Measurements from ENCODE around the gene TCF7L1.

Gene TCF7L1

DNA sequence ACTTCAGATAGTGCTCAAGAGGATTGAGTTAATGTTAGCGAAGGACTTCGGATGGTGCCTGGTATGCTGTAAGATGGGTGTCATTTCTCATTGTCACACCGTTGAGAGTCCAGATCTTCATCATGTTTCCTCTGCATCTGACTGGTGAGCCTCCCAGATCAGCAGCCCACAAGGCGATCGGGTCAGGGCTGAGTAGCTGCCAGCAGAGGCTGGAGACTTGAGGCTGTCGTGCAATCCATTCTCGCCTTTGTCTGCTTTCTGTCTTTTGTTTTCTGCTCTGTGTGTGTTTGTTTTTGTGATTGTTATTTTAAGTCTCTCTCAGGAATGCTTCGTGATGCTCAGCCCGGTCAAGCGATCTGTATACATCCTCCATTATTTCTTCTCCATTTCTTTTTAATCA lies 98.8 kb downstream of the TCF7L1 start:
- DNase-seq = no peak

DNA sequence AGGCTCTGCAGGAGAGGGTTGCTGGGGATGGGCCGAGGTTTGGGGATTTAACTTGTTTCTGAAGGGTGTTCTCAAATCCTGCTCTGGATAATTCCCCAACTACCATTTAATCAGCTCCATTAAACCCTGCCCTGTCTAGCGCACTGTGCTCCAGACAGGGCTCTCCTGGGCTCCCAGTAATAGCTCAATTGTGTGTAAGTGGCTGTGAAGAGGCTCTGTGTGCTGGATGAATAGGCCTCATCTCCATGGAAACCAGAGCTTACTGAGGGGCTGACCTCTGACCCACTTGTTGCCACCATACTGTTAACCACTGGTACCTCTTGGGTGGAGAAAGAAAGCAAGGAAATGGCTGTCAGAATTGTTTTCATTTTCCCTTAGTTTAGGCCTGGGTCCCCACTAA lies 101.7 kb downstream of the TCF7L1 start:
- DNase-seq = no peak

DNA sequence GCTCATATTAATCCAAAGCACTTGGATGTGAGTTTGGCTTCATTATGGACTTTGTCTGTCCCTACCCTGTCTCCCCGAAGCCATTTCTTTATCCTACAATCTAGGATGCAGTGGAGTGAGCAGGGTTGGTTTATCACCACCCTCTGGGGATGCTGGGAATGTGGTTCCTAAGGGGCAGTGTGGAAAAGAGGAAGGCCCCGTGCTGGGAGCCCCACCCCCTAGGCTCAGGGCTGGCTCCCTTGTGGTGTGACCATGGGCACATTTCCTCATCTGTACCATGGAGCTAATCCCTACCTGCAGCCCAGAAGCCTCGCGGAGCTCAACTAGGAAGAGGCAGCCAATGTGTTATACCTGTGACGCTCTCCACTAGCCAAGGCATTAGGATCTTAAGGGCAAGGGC lies 102.1 kb downstream of the TCF7L1 start:
- DNase-seq = no peak

DNA sequence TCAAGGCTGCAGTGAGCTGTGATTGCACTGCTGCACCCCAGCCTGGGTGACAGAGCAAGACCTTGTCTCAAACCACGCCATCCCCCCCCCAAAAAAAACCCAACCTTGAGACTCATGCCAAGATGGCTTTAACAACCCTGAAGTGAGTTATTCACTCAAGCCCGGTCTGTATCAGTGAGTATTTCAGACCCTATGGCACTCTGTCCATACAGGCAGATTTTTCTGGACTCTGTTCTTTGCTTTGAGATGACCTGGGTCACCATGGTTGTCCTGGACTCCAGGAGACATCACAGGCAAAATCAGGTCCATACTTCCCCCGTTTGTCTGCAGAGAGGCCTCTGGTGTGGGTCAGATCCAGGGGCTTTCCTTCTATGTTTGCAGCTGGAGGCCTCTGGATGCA lies 102.9 kb downstream of the TCF7L1 start:
- no peak for DNase-seq

DNA sequence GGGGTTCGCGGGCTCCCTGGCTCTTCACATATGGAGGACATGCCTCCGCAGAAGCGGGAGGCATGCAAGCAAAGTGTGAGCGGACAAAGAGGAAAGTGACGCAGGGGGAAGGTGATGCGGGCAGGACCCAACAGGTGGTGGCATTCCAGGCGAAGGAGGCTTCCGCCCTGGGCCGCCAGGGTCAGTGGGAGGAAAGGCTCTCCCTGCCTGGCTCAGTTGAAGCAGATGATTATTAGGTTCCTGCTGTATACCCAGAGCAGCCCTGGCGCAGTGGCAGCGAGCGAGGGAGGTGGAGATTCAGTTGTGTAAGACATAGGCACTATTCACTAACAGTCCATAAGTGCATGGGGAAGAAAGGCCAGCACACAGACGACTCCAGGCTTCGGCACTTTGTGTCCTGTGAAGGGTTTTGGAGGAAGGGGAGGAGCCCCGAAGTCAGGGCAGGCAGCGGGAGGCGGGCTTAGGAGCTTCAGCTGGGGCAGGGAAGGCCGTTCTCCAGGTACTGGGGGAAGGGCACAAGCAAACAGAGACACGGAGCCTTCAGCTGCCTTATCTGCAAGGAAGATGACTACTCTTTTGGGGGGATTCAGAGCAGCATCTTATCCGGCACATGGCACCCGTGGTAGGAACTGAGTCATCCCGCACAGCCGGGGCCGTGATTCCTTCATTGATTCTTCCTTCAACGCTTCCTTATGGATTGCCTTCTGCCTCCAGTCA lies 104.8 kb downstream of the TCF7L1 start:
- DNase-seq = no peak

DNA sequence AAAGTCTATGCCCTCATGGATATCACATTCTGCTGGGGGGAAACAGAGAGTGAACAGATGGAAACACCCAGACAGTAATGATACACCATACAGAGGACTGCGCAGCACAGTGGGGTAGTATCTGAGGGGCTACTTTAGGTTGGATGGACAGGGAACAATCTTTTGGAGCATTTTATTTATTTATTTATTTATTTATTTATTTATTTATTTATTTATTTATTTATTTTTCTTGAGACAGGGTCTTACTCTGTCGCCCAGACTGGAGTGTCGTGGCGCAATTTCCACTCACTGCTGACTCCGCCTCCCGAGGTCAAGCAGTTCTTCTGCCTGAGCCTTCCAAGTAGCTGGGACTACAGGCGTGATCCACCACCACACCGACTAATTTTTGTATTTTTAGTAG lies 105.4 kb downstream of the TCF7L1 start:
- no peak for DNase-seq

DNA sequence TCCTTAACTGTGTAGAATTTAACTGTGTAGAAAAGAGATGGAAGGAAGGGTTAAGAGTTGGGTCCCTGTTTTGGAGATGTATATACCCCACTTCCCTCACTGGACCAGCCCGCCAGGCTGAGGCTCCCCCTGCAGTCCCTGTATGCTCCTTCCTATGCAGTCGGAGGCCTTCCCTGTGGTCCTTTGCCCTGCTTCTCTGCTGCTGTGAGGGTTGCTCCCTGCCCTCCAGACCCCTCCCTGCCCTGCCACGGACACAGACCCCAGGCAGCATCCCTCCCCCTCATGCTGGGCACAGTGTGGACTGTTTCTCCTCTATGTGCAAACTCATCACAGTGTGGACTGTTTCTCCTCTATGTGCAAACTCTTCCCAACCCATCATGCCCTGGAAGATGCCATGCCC lies 105.9 kb downstream of the TCF7L1 start:
- DNase-seq = no peak

DNA sequence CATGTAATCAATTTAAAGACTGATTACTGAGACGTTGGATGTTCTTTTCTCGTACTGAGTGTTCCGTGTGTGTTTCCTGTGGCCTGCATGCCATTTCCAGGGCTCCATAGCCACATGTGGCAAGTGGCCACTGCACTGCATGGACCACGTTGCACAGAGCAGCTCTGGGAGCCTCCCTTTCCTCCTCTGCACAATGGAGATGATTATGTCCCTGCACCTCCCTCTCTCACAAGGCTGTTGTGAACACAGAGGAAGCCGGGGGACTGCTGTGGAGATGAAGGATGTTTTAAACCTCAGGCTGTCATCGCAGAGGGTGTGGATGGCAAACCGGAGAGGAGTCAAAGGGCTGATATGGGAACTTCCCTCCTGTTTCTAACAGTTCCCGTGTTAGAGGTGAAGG lies 106.9 kb downstream of the TCF7L1 start:
- DNase-seq = no peak

DNA sequence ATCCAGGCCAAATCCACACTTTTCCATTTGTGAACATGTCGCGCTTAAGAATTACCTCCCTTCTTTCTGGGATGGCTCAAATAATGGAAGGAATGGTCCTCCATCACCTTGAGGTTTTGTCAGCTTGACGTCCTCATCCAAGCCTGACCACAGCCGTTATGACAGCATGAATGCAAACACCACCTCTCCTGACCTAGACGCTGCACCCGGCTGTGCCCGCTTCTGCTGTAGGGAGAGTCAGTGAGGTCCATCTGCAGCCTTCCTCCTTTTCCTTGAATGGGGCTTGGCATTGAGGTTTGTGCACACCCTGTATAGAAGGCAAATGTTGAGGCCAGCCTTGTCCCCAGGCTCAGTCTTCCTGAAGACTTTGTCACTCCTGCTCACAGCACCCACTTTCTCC lies 109.1 kb downstream of the TCF7L1 start:
- DNase-seq = no peak

DNA sequence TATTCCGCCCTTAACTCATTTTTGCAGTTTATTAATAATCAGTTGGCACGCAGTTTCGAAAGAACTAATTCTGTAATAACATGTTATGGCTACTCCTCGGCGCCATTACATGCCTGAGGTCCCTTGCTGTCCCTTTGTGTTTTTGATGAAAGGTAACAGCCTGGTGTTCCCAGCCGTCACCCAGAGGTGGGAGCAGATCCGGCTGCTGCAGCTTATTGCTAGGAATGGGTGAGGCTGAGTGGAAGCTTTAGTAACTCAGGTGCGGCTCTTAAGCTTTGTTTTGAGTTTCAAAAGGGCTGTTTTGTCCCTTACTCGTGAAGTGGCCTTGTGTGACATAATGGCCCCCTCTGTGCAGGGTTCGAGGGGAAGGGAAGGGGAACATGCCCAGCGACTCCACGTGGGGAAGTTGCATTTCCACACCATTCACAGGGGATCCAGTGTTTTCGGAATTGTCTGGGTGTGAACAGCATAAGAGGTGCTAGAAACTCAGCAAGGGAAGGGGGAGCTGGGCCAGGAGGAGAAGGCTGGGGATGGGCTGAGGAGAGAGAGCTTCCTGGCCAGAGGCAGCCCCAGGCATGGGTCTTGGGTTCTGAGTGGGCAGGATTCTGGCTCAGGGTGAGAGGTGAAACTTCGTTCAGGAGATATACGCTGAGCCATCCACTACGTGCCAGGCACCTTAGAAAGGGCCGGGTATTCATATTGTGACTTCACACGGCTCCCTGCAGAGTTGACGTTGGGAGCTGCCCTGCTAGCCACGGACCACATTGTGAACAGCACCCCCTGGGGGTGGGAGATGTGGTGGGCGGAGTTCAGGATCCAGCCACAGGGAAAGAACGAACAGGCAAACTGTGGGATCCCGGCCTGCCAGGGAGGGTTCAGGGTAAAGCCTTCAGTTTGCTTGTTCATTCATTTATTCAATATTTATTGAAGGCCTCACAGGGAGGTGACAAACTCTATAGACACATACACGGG lies 110.2 kb downstream of the TCF7L1 start:
- DNase-seq = peak in 1 of 2 donors; percentile 15

DNA sequence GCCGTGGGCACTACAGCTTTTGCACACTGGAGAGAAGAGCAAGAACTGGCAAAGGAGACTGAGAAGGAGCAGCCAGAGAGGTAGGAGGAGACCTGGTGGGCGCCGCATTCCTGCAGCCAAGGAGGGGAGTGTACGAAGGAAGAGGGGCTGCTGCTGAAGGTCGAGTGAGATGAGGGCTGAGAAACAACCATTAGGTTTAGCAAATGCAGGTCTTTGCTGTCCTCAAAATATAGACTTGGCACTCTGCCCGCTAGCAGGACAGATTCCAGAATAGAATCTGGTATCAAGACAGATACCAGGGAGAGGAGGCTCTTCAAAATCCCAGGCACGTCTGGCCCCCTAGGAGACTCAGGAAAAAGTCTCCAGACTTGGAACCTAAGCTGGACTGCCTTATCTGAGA lies 111.6 kb downstream of the TCF7L1 start:
- no peak for DNase-seq

DNA sequence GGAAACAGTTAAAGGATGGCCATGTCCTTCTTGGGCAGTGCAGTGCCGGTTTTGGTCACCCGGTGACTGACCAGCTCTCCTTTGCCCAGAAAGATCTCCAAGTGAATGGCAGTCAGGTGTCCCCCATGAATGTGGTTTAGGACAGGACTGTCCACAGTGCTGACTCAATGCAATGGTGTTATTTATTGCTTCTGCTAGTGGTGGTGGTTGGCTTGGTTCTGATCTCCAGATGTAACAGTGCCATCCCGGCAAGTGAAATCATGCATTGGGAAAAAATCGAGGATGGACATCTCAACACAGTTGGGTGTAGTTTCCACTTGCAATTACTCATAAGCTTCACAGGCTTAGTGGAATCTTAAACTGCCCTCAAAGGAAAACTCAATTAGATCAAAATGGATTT lies 112.7 kb downstream of the TCF7L1 start:
- no peak for DNase-seq

DNA sequence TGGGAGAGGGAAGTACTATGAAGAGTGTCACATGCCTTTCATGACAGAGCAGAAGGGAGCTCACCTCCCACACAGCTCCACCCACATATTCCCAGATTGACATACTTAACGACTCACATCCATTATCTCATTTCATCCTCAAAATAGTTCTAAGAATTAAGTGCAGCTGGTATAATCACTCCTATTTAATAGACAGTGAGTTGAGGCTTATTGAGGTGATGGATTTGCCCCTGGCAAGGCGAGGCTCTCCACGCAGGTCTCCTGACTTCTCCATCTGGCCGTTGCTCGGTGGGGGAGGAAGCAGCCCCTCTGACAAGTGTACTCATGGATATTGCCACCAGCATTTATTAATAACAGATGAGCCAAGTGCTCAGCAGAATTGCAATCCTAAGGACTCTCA lies 113.2 kb downstream of the TCF7L1 start:
- no peak for DNase-seq

DNA sequence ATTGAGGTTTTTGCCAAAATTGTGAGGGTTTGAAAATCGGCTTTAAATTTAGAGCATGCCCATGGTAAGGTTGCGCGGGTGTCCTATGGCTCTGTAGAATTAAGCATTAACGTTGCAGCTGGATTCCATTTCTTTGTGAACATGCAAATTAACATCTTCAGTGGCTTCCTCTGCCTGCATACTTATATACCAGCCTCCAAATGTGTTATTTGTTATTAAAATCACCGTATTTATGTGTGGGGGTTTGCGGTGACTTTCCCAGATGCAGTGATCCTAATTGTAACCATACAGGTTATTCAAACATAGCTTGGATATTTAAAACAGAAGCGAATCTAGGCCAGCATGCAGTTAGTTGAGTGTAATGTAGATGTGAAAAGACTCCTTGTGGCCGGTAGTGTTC lies 114.4 kb downstream of the TCF7L1 start:
- DNase-seq = no peak

DNA sequence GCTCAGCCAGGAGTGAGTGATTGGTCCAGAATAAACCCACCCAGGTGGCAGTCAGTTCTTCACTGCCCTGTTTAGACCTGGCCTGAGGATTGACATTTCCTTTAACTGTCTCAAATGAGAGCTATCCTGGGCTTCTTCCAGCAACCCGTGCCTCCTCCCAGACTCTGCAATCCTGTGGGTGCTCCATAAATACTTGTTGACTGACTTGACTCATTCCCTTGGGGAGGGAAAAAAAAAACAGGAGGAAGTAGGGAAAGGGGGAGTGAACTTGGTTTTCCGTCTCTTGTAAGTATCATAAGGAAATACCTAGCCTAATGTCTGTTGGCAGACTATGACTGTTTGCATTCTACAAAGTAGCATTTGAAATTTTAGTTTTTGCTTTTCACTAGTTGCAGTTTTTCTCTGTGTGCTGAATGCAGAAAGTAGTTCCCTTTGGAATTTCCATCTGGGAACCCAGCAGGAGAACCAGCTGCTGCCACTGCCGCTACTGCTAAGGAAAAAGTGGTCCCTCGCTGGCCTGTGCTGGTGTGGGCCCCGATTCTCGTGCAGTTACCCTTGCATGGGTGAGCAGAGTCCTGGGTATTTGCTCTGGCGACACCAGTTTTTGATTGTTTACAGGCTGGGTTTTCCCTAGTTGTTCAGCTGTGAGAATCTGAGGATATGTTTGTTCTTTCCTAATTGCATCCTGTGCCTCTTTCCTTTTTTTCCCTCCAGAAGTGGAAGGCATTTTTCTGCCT lies 115.7 kb downstream of the TCF7L1 start:
- DNase-seq = no peak

DNA sequence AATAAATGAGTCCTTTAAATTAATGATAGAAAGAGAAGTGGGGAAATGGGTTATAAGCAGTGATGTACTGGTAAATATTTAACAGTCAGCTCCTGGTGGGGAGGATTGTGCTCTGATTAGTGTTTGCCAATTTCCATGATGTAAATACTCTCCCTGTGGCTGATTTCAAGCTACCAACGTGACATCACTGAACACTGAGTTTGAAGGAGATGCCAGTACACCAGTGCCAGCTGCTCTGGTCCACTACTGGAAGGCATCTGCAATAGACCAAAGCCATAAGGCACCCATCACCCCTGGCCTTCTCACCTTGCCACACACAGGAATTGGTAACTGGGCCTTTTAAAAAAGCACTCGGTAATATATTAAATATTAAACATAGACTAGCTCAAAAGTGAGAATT lies 116.9 kb downstream of the TCF7L1 start:
- DNase-seq = no peak

DNA sequence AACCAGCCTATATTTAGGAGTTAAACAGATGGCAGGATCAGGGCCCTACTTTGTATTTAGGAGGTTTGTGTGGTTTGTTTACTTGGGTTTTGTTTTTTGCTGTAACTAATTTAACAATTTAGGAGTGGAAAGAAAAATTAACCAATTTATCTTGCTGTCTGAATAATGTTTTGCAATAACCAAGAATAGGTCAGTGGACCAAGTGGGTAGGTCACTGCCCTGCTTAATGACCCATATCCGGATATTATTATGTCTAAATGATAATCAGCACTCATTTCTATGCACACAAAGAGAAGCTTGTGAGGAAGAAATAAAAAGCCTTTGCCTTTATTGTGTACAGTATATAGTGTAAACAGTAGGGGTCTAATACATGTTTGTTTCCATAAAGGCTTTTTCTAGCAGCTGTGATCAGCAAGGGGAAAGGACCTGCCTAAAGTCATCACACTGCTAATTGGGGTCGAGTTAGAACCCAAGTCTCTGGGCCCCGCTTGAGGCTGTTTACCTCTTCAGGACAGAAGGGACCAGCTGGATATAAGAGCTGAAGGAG lies 118.0 kb downstream of the TCF7L1 start:
- no peak for DNase-seq

DNA sequence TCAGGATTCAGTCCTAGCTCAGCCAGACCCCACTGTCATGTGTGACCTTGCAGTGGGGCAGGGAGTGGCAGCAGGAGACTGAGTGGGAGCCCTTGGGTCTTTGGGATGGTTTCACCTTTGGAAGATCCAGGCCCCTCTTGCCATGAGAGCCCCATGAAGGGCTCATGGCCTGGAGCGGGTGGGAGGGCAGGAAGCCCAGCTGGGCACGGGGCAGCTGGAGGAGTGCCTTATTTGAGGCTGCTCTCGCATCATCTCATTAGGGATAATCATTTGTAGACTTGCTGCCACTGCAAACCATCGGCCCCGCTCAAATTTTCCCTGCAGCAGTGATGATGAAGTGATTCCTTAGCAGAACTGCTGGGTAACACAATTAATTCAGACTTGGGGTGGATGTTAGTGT lies 120.7 kb downstream of the TCF7L1 start:
- no peak for DNase-seq

DNA sequence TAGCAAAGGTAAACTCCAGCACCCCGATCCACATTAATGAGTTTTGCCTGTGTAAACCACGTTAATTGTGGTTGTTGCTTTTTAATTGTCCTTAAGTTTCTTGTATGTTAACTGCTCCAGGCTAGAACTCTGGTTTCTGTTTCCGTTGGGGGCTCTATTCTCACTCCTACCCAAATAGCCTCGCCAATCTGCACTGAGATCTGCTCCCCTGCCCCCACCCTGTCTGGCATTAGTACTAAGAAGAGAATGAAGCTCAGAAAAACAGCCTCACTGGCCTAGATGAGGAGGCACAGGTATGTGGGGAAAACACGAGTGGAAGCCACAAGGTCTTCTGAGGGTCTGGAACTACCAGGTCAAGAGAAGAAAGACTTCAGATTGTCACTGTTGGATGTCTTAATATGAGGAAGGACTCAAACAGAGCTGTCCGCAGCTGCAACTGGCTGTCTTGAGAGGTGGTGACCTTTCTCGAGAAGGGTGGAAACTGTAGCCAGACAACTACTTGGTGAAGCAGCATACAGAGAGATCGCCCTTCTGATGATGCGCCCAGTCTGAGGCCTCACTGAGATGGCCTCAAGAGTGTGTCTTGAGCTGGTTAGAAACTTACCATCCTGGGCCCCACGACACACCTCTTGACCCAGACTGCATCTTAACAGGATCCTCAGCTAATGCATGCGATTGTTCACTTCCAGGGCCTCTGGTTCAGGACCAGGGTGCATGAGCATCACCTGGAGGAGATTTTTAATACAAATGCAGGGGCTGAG lies 121.5 kb downstream of the TCF7L1 start:
- DNase-seq = no peak

DNA sequence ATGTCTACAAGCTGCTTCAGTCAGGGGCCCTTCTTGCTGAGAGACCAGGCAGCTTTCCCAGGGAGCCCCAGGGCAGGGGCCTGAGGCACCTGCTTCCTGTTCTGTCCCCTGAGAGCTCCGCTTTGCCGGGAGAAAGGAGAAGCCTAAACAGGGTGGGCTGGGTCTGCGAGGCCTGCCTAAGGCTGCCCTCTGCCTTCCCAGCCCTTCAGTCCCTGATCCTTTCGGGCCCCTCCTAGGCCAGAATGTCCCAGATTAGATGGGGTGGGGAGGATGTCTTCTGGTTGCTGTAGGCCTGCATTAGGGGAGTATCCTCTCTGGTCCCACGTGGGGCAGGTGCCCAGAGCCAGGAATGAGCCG lies 122.2 kb downstream of the TCF7L1 start:
- DNase-seq = no peak

DNA sequence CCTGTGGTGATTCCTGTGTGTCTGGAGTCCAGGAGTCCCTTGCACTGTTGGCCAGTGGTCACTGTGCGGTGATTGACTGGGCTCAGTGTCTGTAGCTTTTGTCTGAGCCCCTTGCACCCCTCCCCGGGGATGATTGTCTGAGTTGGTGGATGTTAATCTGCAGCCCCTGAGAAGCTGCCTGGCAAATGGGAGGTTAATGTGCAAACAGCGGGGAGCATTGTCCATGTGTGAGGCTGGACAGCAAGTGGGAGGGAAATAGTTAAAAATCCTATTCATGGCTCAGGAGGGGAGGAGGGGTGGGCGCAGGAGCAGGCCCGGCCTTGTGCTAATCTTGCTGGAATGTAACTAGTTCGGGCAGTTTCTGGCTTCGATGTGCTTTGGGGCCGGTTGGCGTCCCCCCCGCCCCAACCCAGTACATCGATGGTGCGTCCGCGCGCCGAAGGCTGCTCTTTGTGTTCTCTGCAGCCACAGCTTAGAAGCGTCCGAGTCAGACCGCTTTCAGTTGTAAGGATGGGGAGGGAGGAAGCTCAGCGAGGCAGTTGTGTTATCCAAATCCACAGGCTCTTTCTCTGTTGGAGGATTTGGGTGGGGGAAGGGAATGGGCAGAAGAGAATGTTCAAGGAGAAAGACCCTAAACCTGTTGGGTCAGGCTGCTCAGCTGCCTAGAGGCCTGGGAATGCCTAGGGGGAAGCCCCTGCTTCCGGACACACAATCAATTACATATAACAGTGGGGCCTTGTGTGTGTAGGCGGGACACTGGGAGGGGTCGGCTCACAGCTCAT lies 122.8 kb downstream of the TCF7L1 start:
- DNase-seq = no peak

All from stimulated activated CD4-positive, alpha-beta T cell treated with anti-CD3 and anti-CD28 coated beads, Interleukin-2, amount 100 ng/mL, for 48 hours (primary cell).